T-helper 22 cell (primary cell): Measurements from ENCODE around the gene PAQR6.

Experiments
- DNase-seq: peaks from one replicate; pipeline ENCODE4 v3.0.0-alpha.2; 2020; ENCODE audit warnings: low read depth

The PAQR6 gene

DNA sequence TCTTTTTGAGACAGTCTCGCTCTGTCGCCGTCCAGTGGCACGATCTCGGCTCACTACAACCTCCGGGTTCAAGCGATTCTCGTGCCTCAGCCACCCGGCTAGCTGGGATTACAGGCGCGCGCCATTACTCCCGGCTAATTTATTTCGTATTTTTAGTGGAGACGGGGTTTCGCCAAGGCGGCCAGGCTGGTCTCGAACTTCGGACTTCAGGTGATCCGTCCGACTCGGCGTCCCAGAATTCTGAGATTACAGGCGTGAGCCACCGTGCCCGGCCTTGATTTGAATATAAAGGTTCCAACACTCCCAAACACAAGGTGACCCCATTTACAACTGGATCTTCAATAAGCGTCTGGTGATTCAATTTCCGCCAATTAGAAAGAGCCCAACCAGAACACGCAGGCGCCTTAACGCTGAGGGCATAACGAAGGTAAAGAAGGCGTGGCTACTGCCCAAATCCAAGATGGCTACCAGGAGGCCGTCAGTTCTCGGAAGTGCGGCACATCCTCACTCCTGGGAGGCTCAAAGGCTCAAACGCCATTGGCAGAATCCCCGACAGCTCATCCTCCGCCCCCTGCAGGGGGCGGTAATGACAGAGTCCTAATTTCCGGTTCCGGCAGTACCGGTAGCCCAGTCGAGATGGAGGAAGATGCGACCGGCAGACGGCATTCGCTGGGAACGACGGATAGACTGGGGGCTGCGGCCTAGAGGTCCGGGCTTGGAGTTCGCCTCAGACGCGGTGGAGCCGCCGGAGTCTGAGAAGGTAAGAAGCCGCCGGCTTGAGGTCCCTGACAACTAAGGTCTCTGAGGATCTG lies 54.2 kb downstream of the PAQR6 start, which contains the start of gene SLC25A44:
Gene SLC25A44 (plus strand): TSS at position 617 of the 812 bp plus-strand sequence. CDS start 5,744 bp downstream, outside the sequence.
- DNase-seq: peak; percentile 94
